ENCODE results near the gene SLC6A12.

DNA sequence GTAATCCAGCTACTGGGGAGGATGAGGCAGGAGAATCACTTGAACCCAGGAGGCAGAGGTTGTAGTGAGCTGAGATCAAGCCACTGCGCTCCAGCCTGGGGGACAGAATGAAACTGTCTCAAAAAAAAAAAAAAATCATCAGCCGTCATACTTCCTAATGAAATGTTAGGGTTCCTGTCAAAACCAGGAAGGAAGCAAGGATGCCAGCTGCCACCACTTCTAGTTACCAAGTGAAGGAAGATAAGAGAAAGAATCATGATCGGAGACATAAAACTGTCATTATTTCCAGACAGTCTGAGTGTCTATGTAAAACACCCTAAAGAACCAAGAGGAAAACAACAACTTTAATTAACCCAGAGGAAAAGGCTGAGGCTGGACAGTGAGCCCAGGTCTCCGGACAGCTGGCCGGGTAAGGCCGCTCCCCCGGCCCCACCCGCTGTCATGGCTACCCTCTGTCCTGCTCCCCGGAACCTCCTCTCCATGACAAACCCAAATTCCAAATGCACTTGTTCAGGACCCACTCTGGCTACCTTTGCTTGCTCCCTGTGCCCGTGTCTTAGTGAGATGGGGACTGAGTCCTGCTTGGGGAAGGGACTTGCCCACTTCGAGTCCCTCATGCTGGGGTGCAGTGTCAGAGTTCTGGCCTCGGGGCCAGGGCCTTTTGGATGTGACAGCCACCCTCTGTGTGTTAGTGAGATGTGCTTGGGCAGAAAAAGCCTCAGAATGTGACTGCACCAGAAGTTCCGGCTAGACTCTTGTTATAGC lies 29.0 kb downstream of the SLC6A12 start:
- TF ChIP-seq, protein P1, sequence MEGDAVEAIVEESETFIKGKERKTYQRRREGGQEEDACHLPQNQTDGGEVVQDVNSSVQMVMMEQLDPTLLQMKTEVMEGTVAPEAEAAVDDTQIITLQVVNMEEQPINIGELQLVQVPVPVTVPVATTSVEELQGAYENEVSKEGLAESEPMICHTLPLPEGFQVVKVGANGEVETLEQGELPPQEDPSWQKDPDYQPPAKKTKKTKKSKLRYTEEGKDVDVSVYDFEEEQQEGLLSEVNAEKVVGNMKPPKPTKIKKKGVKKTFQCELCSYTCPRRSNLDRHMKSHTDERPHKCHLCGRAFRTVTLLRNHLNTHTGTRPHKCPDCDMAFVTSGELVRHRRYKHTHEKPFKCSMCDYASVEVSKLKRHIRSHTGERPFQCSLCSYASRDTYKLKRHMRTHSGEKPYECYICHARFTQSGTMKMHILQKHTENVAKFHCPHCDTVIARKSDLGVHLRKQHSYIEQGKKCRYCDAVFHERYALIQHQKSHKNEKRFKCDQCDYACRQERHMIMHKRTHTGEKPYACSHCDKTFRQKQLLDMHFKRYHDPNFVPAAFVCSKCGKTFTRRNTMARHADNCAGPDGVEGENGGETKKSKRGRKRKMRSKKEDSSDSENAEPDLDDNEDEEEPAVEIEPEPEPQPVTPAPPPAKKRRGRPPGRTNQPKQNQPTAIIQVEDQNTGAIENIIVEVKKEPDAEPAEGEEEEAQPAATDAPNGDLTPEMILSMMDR (IDR thresholded peaks at IDR 0.05 in 4 of 5, conservative IDR thresholded peaks at IDR 0.05 in 1 of 5) = no peak
- no peak for TF ChIP-seq POLR2A (IDR thresholded peaks at IDR 0.05)

Data from gastrocnemius medialis (tissue), 4 donors.